GM19452 (cell line): ENCODE measurements around the gene SIK1.
"Not testable (repeated sequence)": the region's sequence is repeated elsewhere in the genome, so short reads cannot be mapped to it uniquely, and the experiment has no call there.

Source experiments
- ATAC-seq: cut with Tn5 transposase; IDR thresholded peaks from one replicate; pipeline ENCODE4 v1.9.1; 2021; ENCODE audit not compliant: unreplicated experiment

SIK1 gene

DNA sequence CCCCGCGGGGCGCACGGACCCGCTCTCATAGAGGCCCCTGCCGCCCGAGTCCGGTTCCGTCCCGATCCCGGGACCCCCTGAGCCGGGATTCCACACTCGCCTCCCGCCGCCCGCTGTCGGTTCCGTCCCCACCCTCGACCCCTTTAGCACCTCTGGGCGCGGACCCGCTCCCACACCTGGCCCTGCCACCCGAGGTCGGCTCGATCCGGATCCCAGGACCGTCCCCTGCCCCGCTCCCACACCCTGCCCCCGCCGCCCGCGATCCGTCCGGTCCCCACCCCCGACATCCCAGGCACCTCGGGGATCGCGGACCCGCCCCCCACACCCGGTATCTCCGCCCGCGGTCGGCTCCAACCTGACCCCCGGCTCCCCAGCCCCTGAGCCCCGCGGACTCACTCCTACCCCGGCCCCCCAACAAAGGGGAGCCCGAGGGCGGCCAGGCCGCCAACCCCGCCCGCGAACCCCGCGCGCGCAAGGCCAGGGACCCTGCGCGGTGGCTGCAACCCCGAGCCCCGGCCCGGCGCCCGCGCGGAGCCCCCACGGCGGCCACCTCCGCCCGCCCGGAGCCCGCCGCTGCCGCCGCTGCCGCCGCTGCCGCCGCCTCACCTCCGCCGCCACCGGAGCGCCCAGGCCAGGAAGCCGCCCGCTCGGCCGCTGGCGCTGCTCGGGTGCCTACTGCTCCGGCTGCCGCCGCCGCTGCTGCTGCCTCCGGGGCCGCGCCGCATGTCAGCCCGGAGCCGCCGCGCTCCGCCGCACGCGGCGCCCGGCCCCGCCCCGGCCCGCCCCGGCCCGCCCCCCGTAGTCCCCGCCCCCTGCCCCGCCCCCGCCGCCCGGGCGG lies at the start of gene SIK1:
Gene SIK1, minus strand, starts transcription at position 728 of the 838 bp plus-strand sequence. CDS start 953 bp downstream, outside the sequence.
- ATAC-seq, result not testable (repeated sequence)

DNA sequence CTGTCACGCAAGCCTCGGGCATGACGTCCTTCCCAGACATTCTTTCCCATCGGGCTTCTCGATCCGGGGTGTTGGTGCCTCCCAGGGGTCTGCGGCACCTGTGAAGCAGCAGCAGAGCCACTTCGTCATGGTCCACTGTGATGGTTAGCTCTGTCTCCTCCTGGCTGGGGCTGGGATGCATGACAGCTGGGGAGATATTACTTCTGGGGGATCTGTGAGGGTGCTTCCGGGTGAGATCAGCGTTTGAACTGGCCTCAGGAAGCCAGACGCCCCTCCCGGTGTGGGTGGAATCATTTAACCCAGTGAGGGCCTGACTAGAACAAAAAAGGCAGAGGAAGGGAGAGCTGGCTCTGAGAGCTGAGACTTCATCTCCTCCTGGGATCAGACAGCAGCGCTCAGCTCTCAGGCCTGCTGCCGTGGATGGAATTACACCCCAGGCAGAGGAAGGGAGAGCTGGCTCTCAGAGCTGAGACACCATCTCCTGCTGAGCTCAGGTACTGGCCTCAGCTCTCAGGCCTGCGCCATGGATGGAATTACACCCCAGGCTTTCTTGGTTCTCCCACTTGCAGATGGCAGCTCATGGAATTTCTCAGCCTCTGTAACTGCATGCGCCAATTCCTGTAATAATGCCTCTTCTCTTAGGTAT lies 44.8 kb upstream of the SIK1 start:
- ATAC-seq, result not testable (repeated sequence)

DNA sequence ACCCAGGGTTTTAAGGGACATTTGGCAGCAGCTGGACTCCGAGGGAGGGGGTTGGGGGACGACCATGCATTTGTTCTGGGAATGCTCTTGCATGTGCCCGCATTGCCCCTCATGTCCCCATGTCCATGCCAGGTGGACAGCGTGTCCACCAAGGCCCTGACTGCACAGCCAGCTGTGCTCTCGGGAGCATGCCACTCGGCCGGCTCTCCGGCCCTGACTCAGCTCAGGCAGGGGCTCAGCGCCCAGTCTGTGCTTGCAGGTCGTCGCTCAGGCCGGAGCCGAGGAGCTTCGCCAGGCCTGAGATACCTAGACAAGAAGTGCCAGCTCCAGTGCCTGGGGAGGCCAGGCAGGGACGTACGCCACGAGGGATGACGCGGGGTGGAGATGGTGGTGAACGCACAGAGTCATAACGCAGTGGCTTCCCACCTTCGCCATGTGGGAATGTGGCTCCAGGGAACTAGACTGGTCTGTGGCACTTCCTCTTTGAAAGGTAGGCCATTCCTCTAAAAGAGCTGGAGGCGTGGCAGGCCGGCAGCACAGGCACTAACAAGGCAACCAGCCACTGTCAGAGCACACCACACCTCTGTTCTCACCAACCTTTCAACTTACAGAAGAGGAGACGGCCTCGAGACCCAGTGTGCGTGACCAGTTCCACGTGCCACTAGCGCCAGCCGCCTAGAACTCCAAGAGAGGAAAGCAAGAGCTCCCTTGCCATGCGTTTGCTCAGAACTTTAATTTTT lies 43.0 kb upstream of the SIK1 start:
- ATAC-seq, result not testable (repeated sequence)

DNA sequence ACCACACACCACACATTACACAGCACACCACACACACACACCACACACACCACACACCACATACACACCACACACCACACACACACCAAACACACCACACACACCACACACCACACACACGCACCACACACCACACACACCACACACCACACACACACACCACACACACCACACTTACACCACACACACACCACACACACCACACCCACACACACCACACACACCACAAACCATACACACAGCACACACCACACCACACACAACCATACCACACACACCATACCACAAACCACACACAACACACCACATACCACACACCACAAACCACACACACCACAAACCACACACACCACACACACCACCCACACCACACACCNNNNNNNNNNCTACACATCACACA lies 40.9 kb upstream of the SIK1 start:
- no peak for ATAC-seq

DNA sequence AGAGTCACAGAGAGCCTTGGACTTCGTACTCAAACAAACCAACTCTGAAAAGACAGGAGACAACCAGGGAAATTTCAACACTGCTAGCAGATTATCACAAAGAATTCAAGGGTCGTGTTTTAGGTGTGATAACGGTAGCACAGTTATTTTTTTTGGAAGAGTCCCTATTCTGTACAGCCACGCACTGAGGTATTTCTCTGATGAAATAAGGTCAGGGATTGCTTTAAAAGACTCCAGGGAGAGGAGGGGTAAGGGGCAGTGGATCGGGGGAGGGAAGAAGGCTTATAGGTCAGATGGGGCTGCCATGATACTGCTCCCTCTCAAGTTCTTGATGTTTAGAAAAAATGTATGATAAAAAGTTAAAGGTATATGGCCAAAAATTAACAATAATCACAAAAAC lies 38.2 kb upstream of the SIK1 start:
- ATAC-seq, result not testable (repeated sequence)

DNA sequence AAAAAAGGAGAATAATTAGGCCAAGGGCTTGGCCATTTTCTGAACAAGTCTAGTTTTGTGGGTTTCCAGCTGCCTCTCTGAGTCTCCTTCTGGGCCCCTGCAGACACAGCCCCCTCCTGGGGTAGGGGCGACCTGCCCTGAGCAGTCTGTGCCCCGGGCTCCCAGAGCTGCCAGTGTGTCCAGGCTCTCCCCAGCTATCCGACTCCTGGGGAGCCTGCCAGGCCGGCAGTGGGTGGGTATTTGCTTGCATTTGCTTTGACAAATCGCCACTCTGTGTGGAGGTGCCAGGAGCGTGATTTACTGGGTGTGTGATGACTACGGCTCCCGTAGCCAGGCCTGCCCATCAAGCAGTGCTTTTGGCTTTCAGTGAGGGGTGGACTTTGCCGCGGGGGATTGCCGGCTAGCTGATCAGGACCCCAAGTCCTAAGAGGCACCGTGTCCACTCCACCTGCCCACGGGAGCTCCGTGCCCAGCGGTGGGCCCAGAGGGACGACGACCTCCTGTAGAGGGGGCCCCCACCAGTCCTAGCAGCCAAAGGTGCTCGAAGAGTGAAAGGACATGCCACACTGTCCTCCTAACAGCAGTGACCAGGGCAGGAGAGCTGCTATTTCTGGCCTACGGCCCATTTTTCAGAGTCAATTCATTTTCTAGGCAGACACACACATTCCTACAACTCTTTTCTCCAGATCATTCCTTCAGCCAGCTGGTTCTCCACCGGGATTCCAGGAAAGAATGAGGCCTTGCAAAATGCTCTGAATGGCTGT lies 36.7 kb upstream of the SIK1 start:
- not testable (repeated sequence) for ATAC-seq

DNA sequence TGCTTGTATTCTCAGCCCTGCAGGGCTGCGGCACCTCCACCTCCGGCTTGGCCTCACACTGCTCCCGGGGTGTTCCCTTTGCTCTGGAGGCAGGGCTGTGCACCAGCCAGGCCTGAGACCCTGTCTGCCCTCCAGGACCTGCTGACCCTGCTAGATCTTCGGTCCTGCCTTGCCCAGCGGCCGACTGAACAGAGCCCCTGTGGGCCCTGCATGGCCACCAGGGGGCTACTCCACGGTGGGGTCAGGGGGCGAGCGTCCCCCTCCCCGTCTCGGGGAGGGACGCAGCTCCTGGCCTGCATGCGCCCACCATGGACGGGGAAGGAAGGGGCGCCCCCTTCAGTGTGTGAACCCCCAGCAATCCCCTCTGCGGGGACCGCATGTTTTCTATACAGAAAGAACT lies 36.0 kb upstream of the SIK1 start:
- ATAC-seq, result not testable (repeated sequence)

DNA sequence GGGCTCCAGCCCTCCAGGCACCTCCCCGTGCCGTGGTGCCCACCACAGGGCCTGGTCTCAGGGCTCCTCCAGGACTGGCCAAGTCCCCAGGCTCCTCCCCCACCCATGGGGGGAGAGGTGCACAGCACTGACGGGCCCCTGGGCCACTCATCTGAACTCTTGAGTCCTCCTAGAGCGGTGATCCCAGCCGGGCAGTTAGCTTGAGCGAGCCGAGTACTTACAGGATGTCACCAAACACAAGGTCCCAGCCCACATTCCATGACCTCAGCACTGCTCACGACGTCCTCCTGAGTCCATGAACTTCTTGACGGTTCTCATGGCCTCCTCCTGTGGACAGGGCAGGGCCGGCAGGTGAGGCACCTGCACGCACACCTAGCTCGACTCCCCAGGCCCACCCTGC lies 33.5 kb upstream of the SIK1 start:
- ATAC-seq, result not testable (repeated sequence)

DNA sequence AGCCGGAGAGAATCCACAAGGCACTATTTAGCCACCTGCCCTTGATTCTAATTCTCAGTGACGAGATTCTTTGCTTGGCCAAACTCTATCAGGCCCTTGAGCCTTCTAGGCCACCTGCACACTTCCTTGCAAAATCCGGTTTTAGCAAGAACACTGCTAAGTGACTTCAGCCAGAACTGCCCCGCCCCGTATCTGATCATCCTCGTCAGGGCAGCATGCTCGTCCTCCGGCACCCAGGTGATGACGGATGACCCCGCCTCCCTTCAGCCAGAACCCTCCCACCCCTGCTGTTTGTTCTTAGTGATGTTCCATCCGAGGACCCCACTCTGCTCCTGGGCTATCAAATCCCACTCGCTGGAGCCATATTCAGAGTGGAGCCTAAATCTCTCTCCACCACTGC lies 32.1 kb upstream of the SIK1 start:
- ATAC-seq, result not testable (repeated sequence)

DNA sequence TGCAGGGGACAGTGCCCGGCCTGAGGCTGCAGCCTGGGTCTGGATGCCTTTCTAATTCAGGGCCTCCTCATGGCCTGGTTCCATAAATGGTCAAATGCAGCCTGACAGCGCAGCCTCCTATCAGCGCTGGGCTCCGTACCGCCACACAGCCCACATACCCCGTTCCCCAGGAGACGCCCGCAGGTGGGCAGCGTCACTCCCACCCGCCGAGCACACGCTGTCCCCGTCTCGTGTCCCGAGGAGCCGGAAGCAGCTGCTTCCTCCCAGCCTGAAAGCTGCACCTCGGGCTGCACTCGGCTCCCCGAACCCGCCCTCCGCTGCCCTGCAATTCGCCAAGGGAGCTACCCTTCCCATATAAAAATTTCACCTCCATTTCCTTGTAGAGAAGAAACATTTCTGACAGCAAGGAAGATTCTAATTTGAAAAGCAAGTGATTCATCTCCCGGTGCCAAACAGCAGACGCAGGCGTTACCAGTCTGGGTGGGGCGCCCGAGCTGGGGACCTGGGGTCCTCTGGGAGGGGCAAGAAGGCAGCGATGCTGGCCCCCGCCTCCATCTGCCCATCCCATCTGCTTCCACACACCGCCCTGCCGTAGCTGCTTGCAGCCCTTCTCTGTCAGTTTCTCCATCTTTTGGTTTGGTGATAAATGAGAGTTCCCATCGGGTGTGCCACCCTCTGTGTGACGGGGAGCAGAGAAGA lies 29.8 kb upstream of the SIK1 start:
- not testable (repeated sequence) for ATAC-seq

DNA sequence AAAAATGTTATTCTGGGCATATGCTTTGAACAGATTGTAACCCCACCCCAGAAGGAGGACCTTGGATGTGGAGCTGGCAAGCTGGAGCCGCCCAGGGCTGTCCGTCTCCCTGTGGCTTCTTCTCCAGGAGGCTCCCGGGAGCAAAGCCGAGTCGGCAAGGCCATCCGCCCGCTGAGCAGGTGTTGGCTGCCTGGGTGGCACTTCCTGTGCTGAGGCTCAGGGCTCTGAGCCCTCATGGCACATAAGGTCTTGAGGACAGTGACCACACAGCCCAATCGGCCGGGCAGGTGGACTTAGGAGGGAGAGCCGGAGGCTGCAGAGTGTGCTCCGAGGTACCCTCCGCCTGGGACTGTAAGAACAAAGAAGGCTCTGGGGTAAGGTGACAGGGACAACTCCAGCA lies 28.8 kb upstream of the SIK1 start:
- ATAC-seq, result not testable (repeated sequence)

DNA sequence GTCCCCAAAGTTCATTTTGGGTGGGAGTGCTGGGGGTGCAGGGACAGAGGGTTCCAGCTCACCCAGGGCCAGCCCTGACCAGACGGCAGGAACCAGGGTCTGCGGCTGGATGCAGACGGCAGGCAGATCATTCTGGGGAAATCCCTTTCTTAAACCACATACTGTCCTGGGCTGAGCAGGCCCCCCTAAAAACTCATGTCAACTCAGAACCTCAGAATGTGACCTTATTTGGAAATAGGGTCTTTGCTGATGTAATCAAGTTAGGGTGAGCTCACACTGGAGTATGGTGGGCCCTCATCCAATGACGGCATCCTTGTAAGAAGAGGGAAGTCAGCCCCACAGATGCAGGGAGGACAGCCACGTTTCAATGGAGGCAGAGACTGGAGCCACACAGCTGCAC lies 27.2 kb upstream of the SIK1 start:
- not testable (repeated sequence) for ATAC-seq

DNA sequence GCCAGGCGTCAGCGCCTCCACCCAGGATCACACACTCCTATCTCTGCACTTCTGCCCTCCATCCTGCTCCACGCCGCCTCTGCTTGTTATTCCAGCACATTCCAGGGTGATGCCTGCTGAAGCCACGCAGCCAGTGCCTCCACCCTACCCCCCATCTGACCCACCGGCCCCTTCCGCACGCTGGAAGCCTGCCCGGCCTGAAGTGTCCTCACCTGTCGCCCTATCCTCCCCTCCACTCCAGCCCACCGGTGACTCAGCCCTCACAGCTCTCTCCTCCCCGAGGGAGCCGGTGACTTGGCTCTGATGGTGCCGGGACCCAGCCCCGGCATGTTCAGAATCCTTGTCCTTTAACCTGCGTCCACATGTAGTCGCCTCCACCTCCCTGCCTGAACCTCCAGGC lies 24.9 kb upstream of the SIK1 start:
- ATAC-seq, result not testable (repeated sequence)

DNA sequence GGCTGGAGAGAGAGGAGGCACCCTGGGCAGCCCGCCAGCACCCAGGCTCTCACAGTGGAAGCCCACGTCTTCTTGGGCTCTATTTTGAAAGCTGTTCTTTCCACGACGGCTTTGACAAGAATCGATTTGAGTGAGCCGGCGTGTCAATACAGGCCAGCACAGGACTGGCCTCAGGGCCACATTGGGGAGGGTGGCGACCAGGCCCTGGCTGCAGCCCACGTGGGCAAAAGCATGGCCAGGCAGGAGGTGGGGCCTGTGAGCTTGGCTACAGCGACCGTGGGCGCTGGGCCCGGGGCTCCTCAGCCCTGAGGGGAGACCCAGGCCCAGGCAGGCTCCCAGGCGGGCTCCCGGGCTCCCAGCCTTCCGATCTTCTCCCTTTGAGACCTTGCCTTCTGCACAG lies 23.4 kb upstream of the SIK1 start:
- not testable (repeated sequence) for ATAC-seq

DNA sequence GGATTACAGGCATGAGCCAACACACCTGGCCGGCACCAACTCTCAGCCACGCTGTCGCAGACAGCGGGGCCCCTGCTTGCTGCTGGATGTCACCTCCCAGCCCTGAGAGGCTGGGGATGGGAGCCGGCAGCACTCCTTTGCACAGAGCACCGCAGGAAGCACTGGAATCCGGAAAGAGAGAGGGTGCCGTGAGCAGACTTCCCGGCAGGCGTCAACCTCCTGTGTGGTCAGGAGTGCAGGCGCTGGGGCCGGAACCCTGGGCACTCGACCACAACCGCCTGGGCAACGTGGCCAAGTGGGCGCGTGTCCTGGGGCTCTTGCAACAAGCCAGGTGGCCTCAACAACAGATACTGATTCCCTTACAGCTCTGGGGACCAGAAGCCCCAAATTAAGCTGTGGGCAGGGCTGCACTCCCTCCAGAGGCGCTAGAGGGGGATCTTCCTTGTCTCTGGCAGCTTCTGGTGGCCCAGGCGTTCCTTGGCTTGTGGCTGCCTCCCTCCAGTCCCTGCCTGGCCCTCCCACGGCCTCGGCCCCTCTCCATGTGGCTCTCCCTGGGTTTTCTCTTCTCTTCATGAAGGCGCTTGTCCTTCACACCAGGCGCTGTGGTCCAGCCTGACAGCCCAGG lies 20.5 kb upstream of the SIK1 start:
- ATAC-seq, result not testable (repeated sequence)

DNA sequence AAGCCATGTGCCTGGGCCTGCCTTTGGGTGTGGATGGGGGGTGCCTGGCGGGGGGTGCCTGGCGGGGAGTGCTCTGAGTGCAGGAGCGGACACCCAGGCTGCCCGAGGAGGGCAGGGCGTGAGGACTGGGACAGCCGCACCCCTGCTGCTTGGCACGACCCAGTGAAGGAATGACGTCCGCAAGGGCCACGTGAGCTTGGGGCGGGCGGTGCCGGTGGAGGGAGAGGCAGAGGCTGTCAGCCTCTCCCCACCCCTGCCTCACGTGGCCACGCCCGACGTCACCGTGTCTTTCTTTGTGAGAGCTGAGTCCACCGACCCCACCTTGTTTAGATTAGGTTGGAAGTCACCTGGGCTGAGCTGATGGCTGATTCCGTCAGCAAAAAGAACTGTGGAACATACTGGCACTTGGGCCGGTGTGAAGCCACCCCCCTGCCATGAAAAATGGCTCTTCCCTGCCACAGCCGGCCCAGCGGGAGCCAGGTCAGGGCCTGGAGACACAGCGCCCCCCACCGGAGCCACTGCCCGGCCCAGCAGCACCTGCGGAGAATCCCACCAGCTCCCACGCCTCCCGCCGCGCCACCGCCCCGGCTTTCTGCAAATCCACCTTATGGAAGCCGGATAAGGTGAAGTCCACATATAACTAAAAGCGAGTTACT lies 19.5 kb upstream of the SIK1 start:
- ATAC-seq, result not testable (repeated sequence)

DNA sequence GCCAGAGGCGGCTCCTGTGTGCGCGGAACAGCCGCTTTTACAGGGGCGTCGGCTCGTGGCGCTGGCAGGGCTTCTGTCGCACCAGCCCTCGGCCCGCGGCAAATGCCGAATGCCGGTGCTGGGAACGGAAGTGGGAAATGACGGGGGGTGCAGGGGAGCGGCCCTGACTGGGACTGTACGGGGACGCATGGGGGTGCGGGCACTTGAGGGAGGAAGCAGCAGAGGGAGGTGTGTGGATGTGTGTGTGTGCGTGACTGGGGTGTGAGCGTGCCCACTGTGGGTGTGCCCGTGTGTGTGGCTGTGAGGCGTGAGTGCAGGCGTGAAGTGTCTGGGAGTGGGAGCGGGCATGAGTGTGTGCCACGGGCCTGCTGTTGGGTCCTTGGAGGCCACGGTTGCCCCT lies 17.6 kb upstream of the SIK1 start:
- not testable (repeated sequence) for ATAC-seq

DNA sequence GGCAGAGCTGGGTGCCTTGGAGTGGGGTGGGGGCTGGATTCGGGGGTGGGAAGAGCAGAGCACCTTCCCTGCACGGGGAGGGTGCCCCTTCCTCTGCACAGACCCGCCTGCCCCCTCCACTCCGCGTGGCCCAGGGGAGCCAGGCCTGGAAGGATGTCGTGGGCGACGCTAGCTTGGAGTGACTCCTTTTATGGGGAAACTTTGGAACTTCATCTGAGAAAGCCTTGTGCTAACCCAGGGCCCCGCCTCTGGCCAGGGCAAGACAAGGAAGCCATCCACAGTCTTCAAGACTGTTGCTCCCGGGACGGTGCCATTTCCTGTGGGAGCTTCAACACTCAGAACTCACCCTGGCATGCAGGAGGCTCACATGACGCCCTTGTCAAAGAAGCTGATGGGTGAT lies 15.6 kb upstream of the SIK1 start:
- not testable (repeated sequence) for ATAC-seq
